Measurements from ENCODE around the gene PACC1.

DNA sequence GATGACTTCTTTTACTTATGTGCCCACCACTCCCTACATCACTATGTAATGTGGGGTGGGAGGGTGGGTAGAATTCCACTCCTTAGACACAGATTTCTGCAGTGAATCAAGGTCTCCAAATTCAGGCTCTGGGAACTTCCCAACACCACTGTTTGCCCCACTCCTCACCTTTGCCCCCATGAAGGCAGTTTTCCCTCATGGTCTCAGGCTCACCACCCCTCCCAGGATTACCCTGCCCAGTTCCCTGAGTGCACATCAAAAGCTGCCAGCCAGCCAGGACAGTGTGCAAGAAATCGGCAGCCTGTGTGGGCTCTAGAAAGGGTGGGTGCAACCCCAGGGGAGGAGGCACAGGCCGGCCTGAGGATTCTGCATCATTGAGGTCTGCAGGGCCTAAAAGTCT lies 32.8 kb upstream of the PACC1 start:
- TF ChIP-seq, protein P1, sequence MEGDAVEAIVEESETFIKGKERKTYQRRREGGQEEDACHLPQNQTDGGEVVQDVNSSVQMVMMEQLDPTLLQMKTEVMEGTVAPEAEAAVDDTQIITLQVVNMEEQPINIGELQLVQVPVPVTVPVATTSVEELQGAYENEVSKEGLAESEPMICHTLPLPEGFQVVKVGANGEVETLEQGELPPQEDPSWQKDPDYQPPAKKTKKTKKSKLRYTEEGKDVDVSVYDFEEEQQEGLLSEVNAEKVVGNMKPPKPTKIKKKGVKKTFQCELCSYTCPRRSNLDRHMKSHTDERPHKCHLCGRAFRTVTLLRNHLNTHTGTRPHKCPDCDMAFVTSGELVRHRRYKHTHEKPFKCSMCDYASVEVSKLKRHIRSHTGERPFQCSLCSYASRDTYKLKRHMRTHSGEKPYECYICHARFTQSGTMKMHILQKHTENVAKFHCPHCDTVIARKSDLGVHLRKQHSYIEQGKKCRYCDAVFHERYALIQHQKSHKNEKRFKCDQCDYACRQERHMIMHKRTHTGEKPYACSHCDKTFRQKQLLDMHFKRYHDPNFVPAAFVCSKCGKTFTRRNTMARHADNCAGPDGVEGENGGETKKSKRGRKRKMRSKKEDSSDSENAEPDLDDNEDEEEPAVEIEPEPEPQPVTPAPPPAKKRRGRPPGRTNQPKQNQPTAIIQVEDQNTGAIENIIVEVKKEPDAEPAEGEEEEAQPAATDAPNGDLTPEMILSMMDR (IDR thresholded peaks at IDR 0.05) = no peak
- no peak for TF ChIP-seq ZNF423 (CRISPR knock-in tag; IDR thresholded peaks at IDR 0.05)
- TF ChIP-seq TCF7 (CRISPR knock-in tag; IDR thresholded peaks at IDR 0.05; ENCODE audit: low read depth) = no peak
